NCI-H2196 (cell line): ENCODE results near the gene S100A5.

Experiments
- DNase-seq: peaks from one replicate; lab custom pipeline; 2025; ENCODE audit not compliant: unreplicated experiment; lab: John Stamatoyannopoulos, UW

Gene S100A5

DNA sequence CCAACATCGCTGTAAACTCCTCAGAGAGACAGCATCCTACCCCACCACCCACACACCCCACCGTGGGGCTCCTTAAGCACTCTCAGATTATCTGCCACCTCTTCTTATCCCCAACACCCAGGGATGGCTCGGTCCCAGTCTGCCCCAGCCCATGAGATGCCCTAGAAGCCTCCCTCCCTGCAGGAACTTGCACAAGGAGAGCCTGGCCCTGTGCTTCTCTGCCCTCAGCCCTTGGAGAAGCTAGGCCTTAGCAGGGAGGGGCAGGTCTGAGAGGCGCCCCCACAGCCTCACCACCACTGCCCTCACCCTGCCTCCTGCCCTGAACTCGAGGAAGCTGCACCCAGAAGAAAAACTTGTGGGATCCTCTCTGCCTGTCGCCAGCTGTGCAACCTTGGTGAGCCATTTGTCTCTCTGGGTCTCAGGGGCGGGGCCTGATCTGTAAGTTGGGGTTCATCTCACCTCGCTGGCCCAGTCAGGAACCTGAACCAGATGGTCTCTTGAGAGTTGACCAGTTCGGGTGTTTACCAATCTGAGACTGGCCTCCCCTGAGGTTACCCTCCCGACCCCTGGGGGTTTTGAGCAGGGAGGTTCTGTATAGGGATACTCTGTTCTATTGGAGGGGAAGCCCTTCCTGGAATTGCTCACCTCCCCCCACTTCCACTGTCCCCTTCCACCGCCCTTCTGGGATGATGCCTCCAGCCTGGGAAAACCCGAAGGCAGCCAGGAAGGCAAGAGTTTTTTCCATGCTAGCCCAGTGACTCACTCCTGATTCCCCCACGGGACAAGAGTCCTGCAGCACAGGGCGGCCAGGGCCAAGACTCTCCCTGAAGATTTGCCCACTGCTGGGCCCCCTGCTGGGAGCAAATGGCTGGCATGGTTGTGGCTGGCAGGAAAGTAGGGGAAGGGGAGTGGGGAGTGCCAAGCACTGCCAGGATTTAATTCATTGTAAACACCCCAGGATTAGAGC lies 8.3 kb upstream of the S100A5 start, which contains the start of gene S100A3:
TSS of gene S100A3 (minus strand) at position 537 of the 967 bp plus-strand sequence. CDS start 773 bp downstream, outside the sequence.
- no peak for DNase-seq

DNA sequence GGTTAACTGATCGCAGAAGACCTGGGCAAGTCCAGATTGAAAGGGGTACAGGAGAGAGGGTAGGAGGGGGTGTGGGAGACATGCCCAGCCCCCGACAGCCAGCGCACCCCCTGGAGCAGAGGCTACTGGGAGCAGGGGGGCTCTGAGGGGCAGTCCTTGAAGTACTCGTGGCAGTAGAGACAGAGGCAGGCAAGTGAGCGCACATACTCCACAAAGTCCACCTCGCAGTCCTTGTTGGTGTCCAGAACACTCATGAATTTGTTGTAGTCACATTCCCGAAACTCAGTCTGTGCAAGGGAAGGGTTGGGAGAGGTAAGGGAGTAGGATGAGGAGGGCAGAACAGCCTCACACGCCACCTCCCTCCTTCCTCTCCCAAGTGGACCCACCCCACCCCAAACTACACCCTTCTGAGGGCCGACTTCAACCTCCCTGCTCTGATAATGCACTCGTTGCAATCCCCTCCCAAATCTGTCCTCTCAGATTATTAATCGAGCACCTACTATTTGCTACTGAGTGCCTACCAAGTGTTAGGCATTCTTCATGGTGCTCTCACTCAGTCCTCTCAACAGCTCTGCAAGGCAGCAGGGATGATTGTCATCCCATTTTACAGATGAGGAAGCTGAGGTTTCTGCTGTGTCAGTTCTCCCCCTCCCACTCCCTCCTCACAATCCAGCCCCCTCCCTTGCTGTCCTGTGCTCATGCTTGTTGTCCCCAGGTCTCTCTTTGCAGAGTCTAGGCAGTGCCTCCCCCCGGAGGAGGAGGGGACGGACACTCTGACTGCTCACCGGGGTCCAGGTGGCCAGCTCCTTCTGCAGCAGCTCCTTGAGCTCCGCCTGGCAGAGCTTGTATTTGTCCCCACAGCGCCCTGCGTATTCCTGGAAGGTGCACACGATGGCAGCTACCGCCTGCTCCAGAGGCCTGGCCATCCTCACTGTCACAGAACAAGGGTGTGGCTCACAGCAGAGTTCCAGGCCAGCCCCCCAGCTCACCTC lies 7.1 kb upstream of the S100A5 start:
- no peak for DNase-seq

DNA sequence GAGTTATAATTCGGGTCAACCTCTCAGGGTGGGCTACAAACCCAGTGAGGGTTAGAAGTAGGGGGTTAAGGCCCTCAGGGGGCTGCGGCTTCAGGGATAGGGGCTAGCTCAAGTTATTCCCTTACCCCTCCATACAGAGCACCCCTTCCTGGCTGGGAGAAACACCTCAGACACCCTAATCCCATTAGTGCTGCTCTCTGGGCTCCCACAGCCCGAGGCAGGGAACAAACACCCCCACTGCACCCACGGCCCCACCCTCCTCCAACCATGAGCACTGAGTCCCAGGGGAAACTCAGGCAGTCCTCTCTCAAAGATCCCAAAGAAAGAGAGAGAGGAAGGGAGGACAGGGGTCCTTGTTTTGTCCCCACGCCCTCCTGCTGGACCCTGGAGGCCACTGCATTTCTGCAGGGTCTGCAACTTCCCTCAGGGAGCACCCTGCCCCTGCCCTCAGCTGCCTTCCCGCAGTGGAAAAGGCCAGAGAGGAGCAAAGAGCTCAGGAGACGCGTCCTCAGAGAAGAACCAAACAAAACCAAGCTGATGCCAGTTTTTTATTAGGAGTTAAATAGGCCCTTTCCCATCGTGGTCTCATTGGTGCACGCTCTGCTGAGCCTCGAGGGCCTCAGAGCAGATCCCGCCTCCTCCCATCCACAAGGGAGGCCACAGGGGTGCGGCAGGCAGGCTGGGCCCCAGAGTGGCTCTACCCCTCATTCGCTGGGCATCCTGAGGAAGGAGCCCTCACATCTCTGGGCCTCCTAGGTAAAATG lies 6.2 kb upstream of the S100A5 start:
- no peak for DNase-seq

GRCh38 chr1:153546371-153546770 lies 5.6 kb upstream of the S100A5 start:
- DNase-seq: no peak

GRCh38 chr1:153545067-153546055 lies 4.6 kb upstream of the S100A5 start, which contains the start of gene S100A4:
Gene S100A4, minus strand, starts transcription at chr1:153545806. Its CDS starts 1,012 bp downstream, at chr1:153544794.
- peak; percentile 87 for DNase-seq

DNA sequence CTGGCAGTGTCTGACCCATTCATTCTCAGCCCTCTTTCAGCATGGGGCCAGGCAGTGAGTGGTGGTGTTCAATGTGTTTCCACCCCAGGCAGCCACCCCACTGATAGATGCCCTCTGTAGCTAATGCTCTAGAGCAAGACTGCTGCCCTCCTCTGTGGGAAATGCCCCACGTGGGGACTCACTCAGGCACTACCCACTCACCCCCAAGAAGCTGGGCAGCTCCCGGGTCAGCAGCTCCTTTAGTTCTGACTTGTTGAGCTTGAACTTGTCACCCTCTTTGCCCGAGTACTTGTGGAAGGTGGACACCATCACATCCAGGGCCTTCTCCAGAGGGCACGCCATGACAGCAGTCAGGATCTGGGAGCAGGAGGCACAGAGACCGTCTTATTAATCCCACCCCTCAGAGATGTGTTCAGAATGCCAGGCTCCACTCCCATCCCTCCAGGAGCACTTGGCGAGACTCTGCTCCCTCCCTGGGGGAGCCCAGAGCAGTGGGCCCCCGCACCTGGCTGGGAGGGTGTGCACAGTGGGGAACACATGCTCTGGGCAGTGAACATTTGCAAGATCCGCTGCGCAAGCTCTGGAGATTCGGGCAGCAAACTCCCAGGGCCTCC lies 3.8 kb upstream of the S100A5 start:
- DNase-seq: no peak

GRCh38 chr1:153543736-153544135 lies 3.0 kb upstream of the S100A5 start:
- no peak for DNase-seq

- no peak for DNase-seq
These were observed 2.4 kb upstream of the S100A5 start for GRCh38 chr1:153542956-153543711.

DNA sequence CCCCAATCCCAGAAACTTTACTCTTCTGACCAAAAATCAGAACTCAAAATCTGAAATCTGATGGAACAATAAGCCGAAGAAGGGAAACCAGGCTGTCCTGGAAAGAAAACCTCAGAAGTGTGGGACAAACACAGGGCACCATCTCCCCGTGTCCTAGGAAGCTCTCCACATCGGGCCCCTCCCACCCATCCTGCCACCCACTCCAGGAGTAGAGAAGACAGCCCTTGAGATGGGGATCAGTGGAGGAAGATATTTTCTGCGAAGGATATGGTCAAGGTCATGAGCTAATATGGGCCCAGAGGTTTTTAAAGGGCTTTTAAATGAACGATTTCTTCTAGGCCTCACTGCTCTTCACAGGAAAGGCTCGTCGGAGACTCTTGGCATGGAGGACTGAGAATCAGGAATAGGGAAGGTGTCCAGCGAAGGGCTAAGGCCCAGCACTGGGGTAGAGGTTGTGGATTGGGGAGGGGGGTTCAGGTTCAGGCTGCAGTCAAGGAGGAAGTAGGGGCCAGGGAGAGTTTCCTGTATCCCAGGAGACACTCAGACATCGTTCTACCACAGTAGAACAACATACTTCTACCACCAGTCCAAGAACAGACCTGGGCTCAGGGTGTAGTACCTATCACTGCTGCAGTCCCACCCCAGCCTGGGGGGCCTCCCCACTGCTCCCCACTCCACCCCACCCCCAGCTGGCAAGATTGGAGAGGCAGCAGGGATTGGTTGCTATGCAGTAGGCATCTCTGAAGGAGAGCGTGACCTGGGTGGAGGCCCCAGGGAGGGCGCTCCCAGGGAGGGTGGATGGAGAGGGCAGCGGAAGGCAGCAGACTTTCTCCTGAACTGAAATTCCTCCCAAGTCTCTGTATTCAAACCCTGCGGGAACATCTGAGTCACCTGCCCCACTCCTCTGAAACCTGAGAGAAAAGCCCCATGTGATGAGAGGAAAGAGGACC lies 1.2 kb upstream of the S100A5 start:
- DNase-seq: no peak

GRCh38 chr1:153539395-153540093 lies 1.2 kb downstream of the S100A5 start:
- DNase-seq: no peak

GRCh38 chr1:153538315-153538821 lies 2.4 kb downstream of the S100A5 start:
- no peak for DNase-seq

DNA sequence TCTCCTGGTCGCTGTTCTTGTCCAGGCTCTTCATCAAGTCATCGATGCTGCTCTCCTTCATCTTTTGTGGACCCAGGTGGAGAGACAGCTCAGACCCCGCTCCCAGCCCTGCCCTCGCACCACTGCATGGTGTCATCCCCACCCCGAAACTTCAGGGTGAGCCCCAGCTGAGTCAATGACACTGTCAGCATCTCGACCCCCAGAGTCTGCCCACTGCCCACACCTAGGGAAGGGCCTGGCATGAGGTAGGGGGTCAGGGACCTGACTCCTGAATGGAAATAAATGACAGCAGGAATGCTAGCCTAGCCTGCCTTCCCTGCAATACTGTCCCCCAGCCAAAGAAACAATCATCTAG lies 3.4 kb downstream of the S100A5 start:
- no peak for DNase-seq

DNA sequence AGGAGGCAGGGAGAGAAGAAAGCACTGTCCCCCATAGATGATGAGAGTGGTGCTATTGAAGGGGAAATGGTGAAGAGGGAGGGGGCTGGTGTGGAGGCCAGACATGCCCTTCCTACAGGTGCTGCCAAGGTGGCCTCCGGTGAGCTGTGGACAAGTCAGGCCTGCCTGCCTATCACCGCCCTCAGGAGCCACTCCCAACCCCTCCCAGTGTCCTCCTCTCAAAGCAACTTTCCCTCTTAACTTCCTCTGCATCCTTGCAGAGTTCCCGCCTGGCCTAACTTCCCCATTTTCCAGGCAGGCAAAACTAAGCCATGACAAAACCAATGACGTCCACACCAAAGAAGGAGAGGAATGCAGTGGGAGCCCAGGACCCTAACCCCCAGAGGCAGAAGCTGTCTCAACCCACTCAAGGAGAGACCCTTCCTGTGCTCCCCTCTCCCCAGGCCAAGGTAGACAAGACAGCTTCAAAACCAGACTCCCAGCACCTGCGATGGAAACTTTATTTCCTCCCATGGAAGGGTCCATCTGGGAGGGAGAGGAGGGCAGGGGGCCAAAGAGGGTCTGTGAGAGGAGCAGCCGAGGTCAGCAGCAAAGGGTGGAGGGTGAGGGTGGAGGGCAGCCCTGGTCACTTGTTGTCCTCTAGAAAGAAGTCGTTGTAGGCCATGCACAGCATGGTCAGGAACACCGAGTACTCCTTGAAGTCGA lies 3.9 kb downstream of the S100A5 start:
- no peak for DNase-seq

- peak; percentile 69 for DNase-seq
These were observed 4.6 kb downstream of the S100A5 start for GRCh38 chr1:153536012-153536670.
